HepG2 (cell line): ENCODE measurements around the gene RREB1. TPM values are rescaled to one million over a fixed set of nuclear protein-coding genes. Genes with fewer than 3 reads are reported as not detected.

Source experiments
- ELF3 ChIP-seq: IDR thresholded peaks from 2 replicates; pipeline ENCODE4 v1.6.1; 2016; ENCODE audit warnings: missing genetic modification reagents, missing compliant biosample characterization
- ERF ChIP-seq: IDR thresholded peaks from 2 replicates; pipeline ENCODE4 v1.6.1; 2018; ENCODE audit warnings: missing biosample characterization, missing genetic modification reagents
- KMT2B ChIP-seq: IDR thresholded peaks from 2 replicates; pipeline ENCODE4 v1.6.1; 2016; ENCODE audit warnings: missing genetic modification reagents, missing compliant biosample characterization
- MAZ ChIP-seq, 2 experiments: sonication (generic) in 1 of 2; formaldehyde crosslinking in 1 of 2; IDR thresholded peaks; 2 replicates each; pipeline versions ENCODE4 v1.5.0 to v1.6.1; 2012 to 2020; ENCODE audit warnings: low read depth in 2 of 2, mild to moderate bottlenecking in 2 of 2, borderline replicate concordance in 1 of 2, improper control_type of control experiment in 1 of 2, low read length in 1 of 2, missing genetic modification reagents in 1 of 2, moderate library complexity in 1 of 2
- MED8 ChIP-seq: sonication (generic); formaldehyde crosslinking; IDR thresholded peaks from 2 replicates; pipeline ENCODE4 v1.8.1; 2023; ENCODE audit warnings: mild to moderate bottlenecking, missing genetic modification reagents; ENCODE audit not compliant: insufficient replicate concordance
- PHF8 ChIP-seq: sonication (generic); formaldehyde crosslinking; IDR thresholded peaks from 2 replicates; pipeline ENCODE4 v1.5.0; 2020; ENCODE audit warnings: missing genetic modification reagents
- RAD21 ChIP-seq: fragments of 450-650 bp; formaldehyde crosslinking; IDR thresholded peaks from 2 replicates; pipeline ENCODE4 v1.5.0; 2020; ENCODE audit warnings: mild to moderate bottlenecking
- SMARCE1 ChIP-seq: fragments of 450-650 bp; IDR thresholded peaks from 2 replicates; pipeline ENCODE4 v1.6.1; 2017; ENCODE audit warnings: borderline replicate concordance
- SNRNP70 ChIP-seq: fragments of 200-400 bp; formaldehyde crosslinking; IDR thresholded peaks from 2 replicates; pipeline ENCODE4 v1.6.1; 2017; ENCODE audit warnings: mild to moderate bottlenecking, low read depth, low read length, moderate library complexity
- XRCC5 ChIP-seq: fragments of 200-400 bp; formaldehyde crosslinking; optimal IDR thresholded peaks from 2 replicates; pipeline ENCODE3; 2017; ENCODE audit warnings: mild to moderate bottlenecking, low read length
- ZKSCAN1 ChIP-seq: fragments of 150-350 bp; IDR thresholded peaks from 2 replicates; pipeline ENCODE4 v1.6.1; 2014; ENCODE audit warnings: low read length
- ZNF441 ChIP-seq: sonication (generic); formaldehyde crosslinking; IDR thresholded peaks from 2 replicates; pipeline ENCODE4 v1.7.0; 2021; ENCODE audit warnings: missing genetic modification reagents, borderline replicate concordance
- ZNF629 ChIP-seq: sonication (generic); formaldehyde crosslinking; conservative IDR thresholded peaks from 2 replicates; pipeline ENCODE4 v1.5.0; 2020; ENCODE audit warnings: missing genetic modification reagents
- ZNF773 ChIP-seq: sonication (generic); formaldehyde crosslinking; IDR thresholded peaks from 2 replicates; pipeline ENCODE4 v1.4.0; 2020; ENCODE audit warnings: missing genetic modification reagents, borderline replicate concordance
- polyA plus RNA-seq, 8 experiments: library from polyadenylated mRNA; depleted of rRNA in 3 of 8; stranded (reverse) in 7 of 8; unstranded in 1 of 8; fragments of >200 nt; fragmentation: Illumina TruSeq in 4 of 8; extraction: Trizol in 4 of 8; gene quantifications; 2 replicates each; pipeline versions ENCODE4 v1.2.1 to v1.2.3, GENCODE V29; 2011 to 2016; ENCODE audit warnings: low read depth in 4 of 8, missing spikeins in 1 of 8, mixed read lengths in 1 of 8; ENCODE audit not compliant: insufficient read depth in 1 of 8
- total RNA-seq, 5 experiments: library from RNA; depleted of rRNA; stranded (reverse); fragments of >200 nt; fragmentation: Illumina TruSeq; extraction: Trizol; gene quantifications; 2 replicates each; pipeline ENCODE4 v1.2.3, GENCODE V29; 2016; ENCODE audit warnings: low read depth in 1 of 5
- TF ChIP-seq, protein P1 (sequence below), 2 experiments: fragments of 450-650 bp in 1 of 2; sonication (generic) in 1 of 2; formaldehyde crosslinking; IDR thresholded peaks; 2 replicates each; pipeline versions ENCODE4 v1.5.0 to v1.8.0; 2020 to 2022; ENCODE audit warnings: mild to moderate bottlenecking in 1 of 2, missing genetic modification reagents in 1 of 2
- TF ChIP-seq, protein P2 (sequence below): sonication (generic); formaldehyde crosslinking; IDR thresholded peaks from 2 replicates; pipeline ENCODE4 v1.9.0; 2021; ENCODE audit warnings: missing genetic modification reagents, borderline replicate concordance
- TF ChIP-seq, protein P3 (sequence below): sonication (generic); formaldehyde crosslinking; IDR thresholded peaks from 2 replicates; pipeline ENCODE4 v1.4.0; 2020; ENCODE audit warnings: missing genetic modification reagents, borderline replicate concordance
- TF ChIP-seq, protein P4 (sequence below): sonication (generic); formaldehyde crosslinking; IDR thresholded peaks from 2 replicates; pipeline ENCODE4 v1.5.0; 2020; ENCODE audit warnings: mild to moderate bottlenecking, missing genetic modification reagents
- TF ChIP-seq, protein P5 (sequence below): sonication (generic); formaldehyde crosslinking; IDR thresholded peaks from 2 replicates; pipeline ENCODE4 v1.8.0; 2022; ENCODE audit warnings: missing genetic modification reagents, mild to moderate bottlenecking, borderline replicate concordance

Gene RREB1
- total and polyA plus RNA-seq, 2 of the 13 experiments (the other 11 are each of a cell fraction or from before 2014, with no cell fraction given) = 6.1 to 23.2 TPM

DNA sequence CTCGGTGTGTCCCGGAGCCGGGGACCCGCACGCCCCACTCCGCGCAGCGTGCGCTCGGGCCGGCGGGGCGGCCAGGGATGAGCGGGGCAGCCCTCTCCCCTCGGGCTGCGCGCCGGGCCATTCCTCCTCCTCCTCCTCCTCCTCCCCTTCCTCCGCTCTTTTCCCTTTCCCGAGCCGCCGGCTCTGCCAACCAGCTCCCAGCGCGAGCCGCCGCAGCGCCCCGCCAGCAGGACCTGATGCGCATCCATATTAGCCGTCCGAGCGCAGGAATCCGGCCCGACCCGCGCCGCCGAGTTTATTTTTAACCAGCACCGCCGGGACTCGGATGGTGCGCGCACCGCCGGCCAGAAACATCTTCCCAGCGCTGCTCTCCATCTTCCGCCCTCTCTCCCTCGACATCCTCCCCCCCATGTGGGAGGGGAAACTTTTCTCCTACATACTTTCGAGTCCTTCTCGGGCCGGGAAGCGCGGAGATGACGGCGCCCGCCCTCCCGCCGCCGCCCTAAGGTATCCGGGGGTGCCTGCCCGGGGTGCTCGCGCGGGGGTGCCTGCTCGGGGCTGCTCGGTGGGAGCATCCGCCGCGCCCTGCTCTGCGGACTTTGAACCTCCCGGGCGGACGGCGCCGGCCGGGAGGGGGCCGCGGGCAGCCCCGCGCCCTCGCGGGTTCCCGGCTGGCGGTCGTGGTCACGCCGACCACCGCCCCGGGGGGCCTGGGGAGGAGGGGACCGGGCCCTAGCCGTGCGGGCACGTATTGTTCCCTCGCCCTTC lies 619 bp downstream of the RREB1 start (continued):
- TF ChIP-seq ERF (CRISPR knock-in tag) = no peak
- TF ChIP-seq, protein P1, sequence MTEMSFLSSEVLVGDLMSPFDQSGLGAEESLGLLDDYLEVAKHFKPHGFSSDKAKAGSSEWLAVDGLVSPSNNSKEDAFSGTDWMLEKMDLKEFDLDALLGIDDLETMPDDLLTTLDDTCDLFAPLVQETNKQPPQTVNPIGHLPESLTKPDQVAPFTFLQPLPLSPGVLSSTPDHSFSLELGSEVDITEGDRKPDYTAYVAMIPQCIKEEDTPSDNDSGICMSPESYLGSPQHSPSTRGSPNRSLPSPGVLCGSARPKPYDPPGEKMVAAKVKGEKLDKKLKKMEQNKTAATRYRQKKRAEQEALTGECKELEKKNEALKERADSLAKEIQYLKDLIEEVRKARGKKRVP (CRISPR knock-in tag; IDR thresholded peaks at IDR 0.05) = peak in 1 of 2 experiments; percentile 7; a peak in 1 of 4 replicates
- TF ChIP-seq, protein P2, sequence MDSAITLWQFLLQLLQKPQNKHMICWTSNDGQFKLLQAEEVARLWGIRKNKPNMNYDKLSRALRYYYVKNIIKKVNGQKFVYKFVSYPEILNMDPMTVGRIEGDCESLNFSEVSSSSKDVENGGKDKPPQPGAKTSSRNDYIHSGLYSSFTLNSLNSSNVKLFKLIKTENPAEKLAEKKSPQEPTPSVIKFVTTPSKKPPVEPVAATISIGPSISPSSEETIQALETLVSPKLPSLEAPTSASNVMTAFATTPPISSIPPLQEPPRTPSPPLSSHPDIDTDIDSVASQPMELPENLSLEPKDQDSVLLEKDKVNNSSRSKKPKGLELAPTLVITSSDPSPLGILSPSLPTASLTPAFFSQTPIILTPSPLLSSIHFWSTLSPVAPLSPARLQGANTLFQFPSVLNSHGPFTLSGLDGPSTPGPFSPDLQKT (CRISPR knock-in tag) = peak; percentile 44; the same call in 1 of the 2 replicates
- TF ChIP-seq KMT2B (CRISPR knock-in tag) = peak; percentile 46; the same call in 1 of the 2 replicates
- TF ChIP-seq MED8 (CRISPR knock-in tag) = no peak
- TF ChIP-seq, protein P3, sequence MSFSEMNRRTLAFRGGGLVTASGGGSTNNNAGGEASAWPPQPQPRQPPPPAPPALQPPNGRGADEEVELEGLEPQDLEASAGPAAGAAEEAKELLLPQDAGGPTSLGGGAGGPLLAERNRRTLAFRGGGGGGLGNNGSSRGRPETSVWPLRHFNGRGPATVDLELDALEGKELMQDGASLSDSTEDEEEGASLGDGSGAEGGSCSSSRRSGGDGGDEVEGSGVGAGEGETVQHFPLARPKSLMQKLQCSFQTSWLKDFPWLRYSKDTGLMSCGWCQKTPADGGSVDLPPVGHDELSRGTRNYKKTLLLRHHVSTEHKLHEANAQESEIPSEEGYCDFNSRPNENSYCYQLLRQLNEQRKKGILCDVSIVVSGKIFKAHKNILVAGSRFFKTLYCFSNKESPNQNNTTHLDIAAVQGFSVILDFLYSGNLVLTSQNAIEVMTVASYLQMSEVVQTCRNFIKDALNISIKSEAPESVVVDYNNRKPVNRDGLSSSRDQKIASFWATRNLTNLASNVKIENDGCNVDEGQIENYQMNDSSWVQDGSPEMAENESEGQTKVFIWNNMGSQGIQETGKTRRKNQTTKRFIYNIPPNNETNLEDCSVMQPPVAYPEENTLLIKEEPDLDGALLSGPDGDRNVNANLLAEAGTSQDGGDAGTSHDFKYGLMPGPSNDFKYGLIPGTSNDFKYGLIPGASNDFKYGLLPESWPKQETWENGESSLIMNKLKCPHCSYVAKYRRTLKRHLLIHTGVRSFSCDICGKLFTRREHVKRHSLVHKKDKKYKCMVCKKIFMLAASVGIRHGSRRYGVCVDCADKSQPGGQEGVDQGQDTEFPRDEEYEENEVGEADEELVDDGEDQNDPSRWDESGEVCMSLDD (CRISPR knock-in tag) = peak; percentile 81
- peak; percentile 29; the same call in 1 of the 2 replicates for TF ChIP-seq ZNF773 (CRISPR knock-in tag)
- peak; percentile 25; the same call in 1 of the 2 replicates for TF ChIP-seq RAD21
- no peak for TF ChIP-seq ZKSCAN1
- TF ChIP-seq ZNF629 = 0 out of 2 replicates have a peak, but pooled peaks have one; percentile 15
- TF ChIP-seq ELF3 (CRISPR knock-in tag) = peak; percentile 21; the same call in 1 of the 2 replicates
- TF ChIP-seq PHF8 (CRISPR knock-in tag) = peak; percentile 48
- TF ChIP-seq XRCC5 = peak; percentile 27
- no peak for TF ChIP-seq SNRNP70
- 0 out of 2 replicates have a peak, but pooled peaks have one; percentile 9 for TF ChIP-seq ZNF441 (CRISPR knock-in tag)
- TF ChIP-seq MAZ (IDR thresholded peaks at IDR 0.05; ENCODE audit: borderline replicate concordance, low read depth, low read length) = no peak; the same call in 1 of the 2 replicates
- TF ChIP-seq MAZ (CRISPR knock-in tag; IDR thresholded peaks at IDR 0.05; ENCODE audit: low read depth) = peak; percentile 73
- TF ChIP-seq, protein P4, sequence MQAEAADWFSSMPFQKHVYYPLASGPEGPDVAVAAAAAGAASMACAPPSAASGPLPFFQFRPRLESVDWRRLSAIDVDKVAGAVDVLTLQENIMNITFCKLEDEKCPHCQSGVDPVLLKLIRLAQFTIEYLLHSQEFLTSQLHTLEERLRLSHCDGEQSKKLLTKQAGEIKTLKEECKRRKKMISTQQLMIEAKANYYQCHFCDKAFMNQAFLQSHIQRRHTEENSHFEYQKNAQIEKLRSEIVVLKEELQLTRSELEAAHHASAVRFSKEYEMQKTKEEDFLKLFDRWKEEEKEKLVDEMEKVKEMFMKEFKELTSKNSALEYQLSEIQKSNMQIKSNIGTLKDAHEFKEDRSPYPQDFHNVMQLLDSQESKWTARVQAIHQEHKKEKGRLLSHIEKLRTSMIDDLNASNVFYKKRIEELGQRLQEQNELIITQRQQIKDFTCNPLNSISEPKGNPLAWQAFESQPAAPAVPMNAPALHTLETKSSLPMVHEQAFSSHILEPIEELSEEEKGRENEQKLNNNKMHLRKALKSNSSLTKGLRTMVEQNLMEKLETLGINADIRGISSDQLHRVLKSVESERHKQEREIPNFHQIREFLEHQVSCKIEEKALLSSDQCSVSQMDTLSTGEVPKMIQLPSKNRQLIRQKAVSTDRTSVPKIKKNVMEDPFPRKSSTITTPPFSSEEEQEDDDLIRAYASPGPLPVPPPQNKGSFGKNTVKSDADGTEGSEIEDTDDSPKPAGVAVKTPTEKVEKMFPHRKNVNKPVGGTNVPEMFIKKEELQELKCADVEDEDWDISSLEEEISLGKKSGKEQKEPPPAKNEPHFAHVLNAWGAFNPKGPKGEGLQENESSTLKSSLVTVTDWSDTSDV (CRISPR knock-in tag) = peak; percentile 89; the same call in 1 of the 2 replicates
- TF ChIP-seq, protein P5, sequence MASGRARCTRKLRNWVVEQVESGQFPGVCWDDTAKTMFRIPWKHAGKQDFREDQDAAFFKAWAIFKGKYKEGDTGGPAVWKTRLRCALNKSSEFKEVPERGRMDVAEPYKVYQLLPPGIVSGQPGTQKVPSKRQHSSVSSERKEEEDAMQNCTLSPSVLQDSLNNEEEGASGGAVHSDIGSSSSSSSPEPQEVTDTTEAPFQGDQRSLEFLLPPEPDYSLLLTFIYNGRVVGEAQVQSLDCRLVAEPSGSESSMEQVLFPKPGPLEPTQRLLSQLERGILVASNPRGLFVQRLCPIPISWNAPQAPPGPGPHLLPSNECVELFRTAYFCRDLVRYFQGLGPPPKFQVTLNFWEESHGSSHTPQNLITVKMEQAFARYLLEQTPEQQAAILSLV = peak; percentile 72; the same call in 1 of the 2 replicates
- TF ChIP-seq SMARCE1 = 0 out of 2 replicates have a peak, but pooled peaks have one; percentile 23
